H1 (cell line): ENCODE results near the gene ERICH3. TPM values are rescaled to one million over a fixed set of nuclear protein-coding genes. Genes with fewer than 3 reads are reported as not detected.

ENCODE experiments used
- CEBPB ChIP-seq: IDR thresholded peaks from 2 replicates; pipeline ENCODE4 v1.6.1; 2012; ENCODE audit warnings: low read depth, low read length
- FOSL1 ChIP-seq: IDR thresholded peaks from 2 replicates; pipeline ENCODE4 v1.6.1; 2011; ENCODE audit warnings: mild to moderate bottlenecking, low read depth, low read length, moderate library complexity; ENCODE audit not compliant: insufficient read depth
- GTF2F1 ChIP-seq: IDR thresholded peaks from 2 replicates; pipeline ENCODE4 v1.6.1; 2012; ENCODE audit warnings: low read depth, low read length, improper control_type of control experiment, borderline replicate concordance
- RAD21 ChIP-seq, 2 experiments: IDR thresholded peaks in 1 of 2; conservative IDR thresholded peaks in 1 of 2; 2 replicates each; pipeline ENCODE4 v1.6.1; 2011; ENCODE audit warnings: low read depth in 2 of 2, low read length in 2 of 2, improper control_type of control experiment in 1 of 2, inconsistent platforms in 1 of 2, mild to moderate bottlenecking in 1 of 2, moderate library complexity in 1 of 2
- SRF ChIP-seq: IDR thresholded peaks from 2 replicates; pipeline ENCODE4 v1.6.1; 2011; ENCODE audit warnings: mild to moderate bottlenecking, low read depth, low read length, moderate library complexity
- SUZ12 ChIP-seq: fragments of 200-600 bp; sonication (generic); IDR thresholded peaks from 2 replicates; pipeline ENCODE4 v1.6.1; 2012; ENCODE audit warnings: mild to moderate bottlenecking, inconsistent platforms, low read length, moderate library complexity, mixed read lengths
- TAF7 ChIP-seq: optimal IDR thresholded peaks from 2 replicates; pipeline ENCODE3; 2011; ENCODE audit warnings: low read depth, mild to moderate bottlenecking, inconsistent platforms, low read length, moderate library complexity, borderline replicate concordance
- TEAD4 ChIP-seq: IDR thresholded peaks from 2 replicates; pipeline ENCODE4 v1.6.1; 2012; ENCODE audit warnings: low read depth, low read length, inconsistent platforms, mixed read lengths
- ZNF274 ChIP-seq: IDR thresholded peaks from 2 replicates; pipeline ENCODE4 v1.7.0; 2012; ENCODE audit warnings: low read length, borderline replicate concordance; ENCODE audit errors: extremely low read depth
- polyA plus RNA-seq, 7 experiments: library from polyadenylated mRNA; depleted of rRNA in 3 of 7; stranded (reverse) in 5 of 7; unstranded in 2 of 7; fragments of >200 nt in 5 of 7; fragments of 200-250 nt in 2 of 7; gene quantifications; 1 replicate in 5 of 7; 2 replicates in 1 of 7; 4 replicates in 1 of 7; pipeline versions ENCODE4 v1.2.1 to v1.2.3, GENCODE V29; 2011 to 2013; ENCODE audit warnings: missing spikeins in 2 of 7, mixed read lengths in 2 of 7
- total RNA-seq: library from RNA; stranded (reverse); fragmentation: NEBNext Ultra II Directional; extraction: Animal tissue kit (Norgen Biotek cat#: 25700); gene quantifications from 2 replicates; pipeline ENCODE4 v1.2.1, GENCODE V29; 2021
- TF ChIP-seq, protein P1 (sequence below): fragments of 300-600 bp; sonication (generic); IDR thresholded peaks from 2 replicates; pipeline ENCODE4 v1.7.1; 2012; ENCODE audit warnings: low read length, moderate library complexity, mild to moderate bottlenecking, inconsistent platforms; ENCODE audit not compliant: insufficient replicate concordance
- TF ChIP-seq, protein P2 (sequence below): IDR thresholded peaks from 2 replicates; pipeline ENCODE4 v1.6.1; 2011; ENCODE audit warnings: low read length, improper control_type of control experiment

The ERICH3 gene
- total and polyA plus RNA-seq, 2 of the 8 experiments (the other 6 are each of a cell fraction or from before 2014, with no cell fraction given) = 0.02 TPM; not detected in 1

DNA sequence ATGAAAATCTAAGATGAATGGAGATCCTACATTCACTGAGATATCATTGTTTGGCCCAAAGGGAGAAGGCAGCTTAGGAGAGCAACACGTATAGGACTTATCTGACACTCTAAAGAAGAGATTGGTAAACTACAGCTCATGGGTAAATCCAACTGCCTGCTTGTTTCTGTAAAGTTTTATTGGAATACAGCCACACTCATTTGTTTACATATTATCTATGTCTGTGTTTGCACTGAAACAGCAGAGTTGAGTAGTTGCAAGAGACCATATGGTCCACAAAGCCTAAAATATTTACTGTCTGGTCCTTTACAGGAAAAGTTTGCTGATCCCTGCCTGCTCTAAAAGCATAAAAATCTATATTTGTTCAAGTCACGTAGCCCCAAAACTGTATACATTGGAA is 146.9 kb downstream of the ERICH3 start (continued):
- TF ChIP-seq, protein P1, sequence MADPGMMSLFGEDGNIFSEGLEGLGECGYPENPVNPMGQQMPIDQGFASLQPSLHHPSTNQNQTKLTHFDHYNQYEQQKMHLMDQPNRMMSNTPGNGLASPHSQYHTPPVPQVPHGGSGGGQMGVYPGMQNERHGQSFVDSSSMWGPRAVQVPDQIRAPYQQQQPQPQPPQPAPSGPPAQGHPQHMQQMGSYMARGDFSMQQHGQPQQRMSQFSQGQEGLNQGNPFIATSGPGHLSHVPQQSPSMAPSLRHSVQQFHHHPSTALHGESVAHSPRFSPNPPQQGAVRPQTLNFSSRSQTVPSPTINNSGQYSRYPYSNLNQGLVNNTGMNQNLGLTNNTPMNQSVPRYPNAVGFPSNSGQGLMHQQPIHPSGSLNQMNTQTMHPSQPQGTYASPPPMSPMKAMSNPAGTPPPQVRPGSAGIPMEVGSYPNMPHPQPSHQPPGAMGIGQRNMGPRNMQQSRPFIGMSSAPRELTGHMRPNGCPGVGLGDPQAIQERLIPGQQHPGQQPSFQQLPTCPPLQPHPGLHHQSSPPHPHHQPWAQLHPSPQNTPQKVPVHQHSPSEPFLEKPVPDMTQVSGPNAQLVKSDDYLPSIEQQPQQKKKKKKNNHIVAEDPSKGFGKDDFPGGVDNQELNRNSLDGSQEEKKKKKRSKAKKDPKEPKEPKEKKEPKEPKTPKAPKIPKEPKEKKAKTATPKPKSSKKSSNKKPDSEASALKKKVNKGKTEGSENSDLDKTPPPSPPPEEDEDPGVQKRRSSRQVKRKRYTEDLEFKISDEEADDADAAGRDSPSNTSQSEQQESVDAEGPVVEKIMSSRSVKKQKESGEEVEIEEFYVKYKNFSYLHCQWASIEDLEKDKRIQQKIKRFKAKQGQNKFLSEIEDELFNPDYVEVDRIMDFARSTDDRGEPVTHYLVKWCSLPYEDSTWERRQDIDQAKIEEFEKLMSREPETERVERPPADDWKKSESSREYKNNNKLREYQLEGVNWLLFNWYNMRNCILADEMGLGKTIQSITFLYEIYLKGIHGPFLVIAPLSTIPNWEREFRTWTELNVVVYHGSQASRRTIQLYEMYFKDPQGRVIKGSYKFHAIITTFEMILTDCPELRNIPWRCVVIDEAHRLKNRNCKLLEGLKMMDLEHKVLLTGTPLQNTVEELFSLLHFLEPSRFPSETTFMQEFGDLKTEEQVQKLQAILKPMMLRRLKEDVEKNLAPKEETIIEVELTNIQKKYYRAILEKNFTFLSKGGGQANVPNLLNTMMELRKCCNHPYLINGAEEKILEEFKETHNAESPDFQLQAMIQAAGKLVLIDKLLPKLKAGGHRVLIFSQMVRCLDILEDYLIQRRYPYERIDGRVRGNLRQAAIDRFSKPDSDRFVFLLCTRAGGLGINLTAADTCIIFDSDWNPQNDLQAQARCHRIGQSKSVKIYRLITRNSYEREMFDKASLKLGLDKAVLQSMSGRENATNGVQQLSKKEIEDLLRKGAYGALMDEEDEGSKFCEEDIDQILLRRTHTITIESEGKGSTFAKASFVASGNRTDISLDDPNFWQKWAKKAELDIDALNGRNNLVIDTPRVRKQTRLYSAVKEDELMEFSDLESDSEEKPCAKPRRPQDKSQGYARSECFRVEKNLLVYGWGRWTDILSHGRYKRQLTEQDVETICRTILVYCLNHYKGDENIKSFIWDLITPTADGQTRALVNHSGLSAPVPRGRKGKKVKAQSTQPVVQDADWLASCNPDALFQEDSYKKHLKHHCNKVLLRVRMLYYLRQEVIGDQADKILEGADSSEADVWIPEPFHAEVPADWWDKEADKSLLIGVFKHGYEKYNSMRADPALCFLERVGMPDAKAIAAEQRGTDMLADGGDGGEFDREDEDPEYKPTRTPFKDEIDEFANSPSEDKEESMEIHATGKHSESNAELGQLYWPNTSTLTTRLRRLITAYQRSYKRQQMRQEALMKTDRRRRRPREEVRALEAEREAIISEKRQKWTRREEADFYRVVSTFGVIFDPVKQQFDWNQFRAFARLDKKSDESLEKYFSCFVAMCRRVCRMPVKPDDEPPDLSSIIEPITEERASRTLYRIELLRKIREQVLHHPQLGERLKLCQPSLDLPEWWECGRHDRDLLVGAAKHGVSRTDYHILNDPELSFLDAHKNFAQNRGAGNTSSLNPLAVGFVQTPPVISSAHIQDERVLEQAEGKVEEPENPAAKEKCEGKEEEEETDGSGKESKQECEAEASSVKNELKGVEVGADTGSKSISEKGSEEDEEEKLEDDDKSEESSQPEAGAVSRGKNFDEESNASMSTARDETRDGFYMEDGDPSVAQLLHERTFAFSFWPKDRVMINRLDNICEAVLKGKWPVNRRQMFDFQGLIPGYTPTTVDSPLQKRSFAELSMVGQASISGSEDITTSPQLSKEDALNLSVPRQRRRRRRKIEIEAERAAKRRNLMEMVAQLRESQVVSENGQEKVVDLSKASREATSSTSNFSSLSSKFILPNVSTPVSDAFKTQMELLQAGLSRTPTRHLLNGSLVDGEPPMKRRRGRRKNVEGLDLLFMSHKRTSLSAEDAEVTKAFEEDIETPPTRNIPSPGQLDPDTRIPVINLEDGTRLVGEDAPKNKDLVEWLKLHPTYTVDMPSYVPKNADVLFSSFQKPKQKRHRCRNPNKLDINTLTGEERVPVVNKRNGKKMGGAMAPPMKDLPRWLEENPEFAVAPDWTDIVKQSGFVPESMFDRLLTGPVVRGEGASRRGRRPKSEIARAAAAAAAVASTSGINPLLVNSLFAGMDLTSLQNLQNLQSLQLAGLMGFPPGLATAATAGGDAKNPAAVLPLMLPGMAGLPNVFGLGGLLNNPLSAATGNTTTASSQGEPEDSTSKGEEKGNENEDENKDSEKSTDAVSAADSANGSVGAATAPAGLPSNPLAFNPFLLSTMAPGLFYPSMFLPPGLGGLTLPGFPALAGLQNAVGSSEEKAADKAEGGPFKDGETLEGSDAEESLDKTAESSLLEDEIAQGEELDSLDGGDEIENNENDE = no peak
- TF ChIP-seq ZNF274 (no peak), TAF7 (no peak), CEBPB (no peak), TEAD4 (no peak), SUZ12 (no peak), FOSL1 (no peak), SRF (no peak), GTF2F1 (no peak), RAD21 (IDR thresholded peaks at IDR 0.05 in 1 of 2, conservative IDR thresholded peaks at IDR 0.05 in 1 of 2; ENCODE audit: low read depth in 2 of 2, low read length in 2 of 2) (no peak)
- TF ChIP-seq, protein P2, sequence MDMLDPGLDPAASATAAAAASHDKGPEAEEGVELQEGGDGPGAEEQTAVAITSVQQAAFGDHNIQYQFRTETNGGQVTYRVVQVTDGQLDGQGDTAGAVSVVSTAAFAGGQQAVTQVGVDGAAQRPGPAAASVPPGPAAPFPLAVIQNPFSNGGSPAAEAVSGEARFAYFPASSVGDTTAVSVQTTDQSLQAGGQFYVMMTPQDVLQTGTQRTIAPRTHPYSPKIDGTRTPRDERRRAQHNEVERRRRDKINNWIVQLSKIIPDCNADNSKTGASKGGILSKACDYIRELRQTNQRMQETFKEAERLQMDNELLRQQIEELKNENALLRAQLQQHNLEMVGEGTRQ = no peak
